ENCODE measurements around the gene LHX5.

Gene LHX5

GRCh38 chr12:113477171-113477841, 5.6 kb upstream of the LHX5 start:
- no peak for DNase-seq

DNA sequence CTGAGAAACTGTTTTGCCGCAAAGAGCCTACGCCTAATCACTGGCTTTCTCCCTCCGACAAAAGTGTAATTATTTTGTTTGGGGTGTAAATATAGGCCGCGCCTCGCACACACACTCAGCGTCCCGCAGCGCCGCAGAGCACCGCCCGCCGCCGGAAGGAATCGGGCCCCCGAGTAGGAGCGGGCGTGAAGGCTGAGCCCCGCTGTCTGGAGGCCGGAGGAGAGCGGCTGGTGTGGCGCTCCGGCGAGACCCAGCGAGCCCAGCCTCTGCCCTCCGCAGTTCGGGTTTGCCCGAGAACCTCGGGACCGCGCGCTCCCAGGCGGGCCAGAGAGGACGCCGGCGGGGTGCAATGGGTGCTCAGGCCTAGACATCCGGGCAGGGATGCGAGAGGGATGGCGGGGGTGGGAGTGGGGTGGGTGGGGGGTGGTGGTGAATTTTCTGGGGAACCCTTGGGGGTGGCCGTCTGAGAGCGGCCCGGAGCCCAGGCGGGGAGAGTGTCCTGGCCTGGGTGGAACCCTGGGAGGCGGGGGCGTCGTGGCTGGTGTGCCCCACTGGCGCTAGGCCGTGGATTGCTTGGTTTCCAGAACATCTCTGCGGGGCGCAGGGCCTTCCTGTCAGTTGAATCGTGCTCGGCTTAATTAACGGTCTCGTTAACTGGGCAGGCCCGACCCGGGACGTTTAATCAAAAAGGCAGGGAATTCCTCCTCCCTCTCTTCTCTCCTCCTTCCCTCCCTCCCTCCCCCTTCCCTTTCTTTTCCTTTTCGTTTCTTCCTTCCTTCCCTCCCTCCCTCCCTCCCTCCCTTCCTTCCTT, 4.7 kb upstream of the LHX5 start:
- no peak for DNase-seq

- DNase-seq, result no peak
These were observed 3.9 kb upstream of the LHX5 start for GRCh38 chr12:113475451-113476175.

DNA sequence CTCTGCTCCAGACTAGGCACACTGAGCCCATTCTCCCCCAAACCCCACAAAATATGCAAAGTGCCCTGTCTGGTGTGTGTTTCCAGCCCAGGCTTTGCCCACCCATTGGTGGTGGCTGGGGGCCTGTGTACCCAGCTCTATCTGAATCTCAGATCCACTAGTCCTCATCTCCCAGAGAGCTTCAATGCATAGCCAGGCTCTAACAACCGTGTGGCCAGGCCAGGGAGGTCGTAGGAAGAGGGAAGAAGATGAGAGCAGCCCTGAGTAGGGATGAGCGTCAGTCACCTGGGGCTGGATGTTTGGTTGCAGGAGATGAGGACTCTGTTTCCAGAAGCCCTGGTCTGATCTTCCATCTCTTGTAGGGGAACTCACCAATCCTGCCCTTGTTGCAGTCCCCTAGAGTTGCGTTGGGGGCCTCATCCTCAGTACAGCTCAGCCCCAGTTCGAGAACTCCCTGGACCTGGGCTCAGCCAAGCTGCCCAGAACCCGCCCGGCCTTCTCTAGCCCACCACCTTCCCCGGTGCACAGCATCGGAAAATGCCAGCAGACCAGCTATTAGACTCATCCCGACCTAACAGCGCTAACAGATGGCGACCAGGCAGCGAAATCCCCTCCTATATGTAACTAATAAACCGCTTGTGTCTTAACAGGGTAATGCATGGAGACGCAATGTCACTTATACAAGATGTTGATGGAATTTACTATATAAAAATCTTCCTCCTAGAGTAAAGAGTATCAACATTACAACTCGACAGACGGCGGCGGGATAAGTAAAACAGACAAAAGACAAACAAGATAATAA, 3.2 kb upstream of the LHX5 start:
- DNase-seq, result no peak

DNA sequence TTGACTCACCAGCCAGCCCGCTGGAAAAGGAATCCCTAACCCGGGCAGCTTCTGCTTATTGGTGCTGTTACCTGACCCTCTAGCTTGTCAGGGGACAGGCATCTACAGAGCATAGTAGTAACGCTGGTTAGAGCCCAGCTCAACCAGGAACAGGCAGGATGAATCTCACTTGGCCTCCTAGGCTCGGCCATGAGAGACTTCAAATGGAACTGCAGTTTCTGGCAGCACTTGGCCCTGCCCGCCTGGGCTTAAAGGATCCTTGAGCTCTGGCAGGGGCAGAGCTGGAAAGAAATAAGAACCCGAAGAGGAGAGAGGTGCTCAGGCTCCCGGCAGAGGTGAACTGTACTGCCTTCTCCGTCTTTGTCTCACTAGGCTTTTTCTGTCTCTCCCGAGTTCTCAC, 2.3 kb upstream of the LHX5 start:
- no peak for DNase-seq

- no peak for DNase-seq
These were observed 1.7 kb upstream of the LHX5 start for GRCh38 chr12:113473400-113473799.

DNA sequence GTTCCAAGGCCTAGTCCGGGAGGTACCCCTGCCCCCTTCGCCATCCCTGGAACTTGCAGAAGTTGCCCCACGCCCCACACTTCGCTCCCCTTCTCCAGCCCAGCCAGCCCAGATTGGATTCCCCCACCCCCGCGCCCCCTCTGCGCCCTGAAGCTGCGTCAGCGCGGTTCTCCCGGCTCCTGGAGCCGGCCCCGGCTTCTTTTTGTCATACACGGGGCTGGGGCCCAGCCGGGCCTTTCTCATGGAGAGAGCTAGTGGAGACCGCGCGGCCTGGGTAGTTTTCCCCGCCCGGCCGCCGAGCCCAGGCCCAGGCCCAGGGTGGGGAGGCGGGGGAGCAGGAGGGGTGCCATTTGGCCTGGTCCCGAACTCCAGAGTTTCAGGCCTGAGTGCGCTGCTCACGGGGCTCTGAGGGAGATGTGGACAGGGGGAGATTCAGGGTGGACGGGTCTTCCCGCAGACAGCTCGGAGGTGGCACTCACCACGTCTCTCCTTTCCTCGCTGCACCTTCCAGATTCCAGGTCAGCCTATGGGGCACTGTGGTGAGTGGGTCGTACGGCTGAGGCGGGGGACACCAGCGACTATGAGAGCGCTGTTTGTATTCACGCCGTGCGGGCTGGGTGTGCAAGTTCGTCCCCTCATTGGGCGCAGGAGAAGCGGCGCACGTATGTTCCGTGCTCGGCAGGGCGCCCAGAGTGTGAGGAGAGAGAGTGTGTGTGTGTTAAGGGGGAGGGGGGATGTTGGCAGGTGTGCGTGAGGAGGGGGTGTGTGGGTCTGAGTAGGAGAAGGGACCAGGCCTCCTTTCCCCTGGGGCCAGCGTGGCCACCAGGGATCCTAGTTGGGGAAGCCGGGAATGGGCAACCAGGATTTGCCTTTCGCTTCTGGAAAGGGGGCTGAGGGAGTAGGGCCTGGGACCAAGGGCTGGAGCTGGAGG, 785 bp upstream of the LHX5 start:
- DNase-seq, result no peak

GRCh38 chr12:113470871-113471618, 626 bp downstream of the LHX5 start:
- DNase-seq, result no peak

DNA sequence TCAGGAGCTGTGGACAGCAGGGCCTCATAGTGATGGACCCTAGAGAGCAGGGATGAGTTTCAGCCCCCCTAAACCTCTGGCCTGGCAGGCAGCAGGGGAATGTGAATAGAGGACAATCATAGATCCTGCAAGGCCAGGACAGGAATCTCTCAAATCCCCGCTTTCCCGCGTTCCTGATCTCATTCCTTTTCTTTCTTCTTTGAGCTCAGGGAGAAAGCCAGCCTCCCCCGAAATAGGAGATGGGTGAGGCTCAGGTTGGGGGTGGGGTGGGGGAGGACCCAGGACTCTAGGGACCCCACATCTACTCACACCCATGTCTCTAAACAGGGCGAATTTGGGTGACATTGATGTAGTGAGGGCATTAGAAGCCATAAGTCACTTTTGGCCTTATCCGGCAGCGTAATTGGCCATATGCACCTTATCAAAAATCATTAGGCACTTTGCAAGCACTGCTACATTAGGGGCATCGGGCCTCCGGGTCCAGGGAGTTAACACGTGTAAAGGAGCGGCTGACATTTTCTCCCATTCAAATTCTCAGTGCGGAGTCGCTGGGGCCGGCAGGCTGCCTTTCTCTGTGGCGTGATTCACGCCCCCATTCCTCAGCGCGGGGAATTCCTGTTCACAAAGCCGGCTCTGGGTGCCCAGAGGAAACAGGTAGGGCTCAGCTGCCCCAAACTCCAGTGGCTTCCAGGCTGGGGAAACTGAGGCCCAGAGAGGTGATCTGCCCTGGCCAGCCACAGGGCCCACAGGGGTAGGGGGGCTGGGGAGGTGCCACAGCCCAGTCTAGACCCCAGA, 1.5 kb downstream of the LHX5 start:
- DNase-seq, result no peak

DNA sequence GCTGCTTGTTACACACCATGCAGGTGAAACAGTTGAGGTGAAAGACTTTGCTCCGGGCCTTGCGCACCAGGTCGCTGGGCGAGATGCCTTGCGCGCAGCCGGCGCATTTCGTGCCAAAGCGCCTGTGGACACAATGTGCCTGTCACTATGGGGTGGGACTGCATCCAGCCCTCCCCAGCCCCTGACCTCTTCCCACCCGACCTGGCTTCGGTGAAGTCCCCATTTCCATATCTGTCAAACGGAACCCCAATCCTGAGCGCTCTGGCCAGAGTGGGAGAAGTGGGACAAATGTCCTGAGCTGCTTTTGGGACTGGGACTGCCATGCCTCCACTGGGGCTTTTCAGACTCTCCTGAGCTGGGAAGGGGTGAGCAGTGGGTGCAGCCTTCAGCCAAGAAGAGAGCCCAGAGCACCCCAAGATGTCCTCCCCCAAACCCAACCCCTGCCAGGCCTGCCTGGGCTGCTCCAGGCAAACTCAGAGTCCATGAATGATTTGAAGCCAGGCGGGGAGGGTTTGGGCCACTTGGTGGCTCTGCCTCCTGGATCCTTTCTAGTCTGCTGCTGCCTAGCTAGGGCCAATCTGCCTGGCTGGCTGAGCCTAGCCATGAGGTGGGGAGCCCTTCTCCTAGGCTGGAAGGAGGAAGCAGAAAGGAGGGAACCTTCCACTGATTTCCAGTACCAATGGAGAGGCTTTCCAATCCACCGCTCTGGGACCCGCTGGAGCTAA, 2.3 kb downstream of the LHX5 start:
- DNase-seq, result no peak

DNA sequence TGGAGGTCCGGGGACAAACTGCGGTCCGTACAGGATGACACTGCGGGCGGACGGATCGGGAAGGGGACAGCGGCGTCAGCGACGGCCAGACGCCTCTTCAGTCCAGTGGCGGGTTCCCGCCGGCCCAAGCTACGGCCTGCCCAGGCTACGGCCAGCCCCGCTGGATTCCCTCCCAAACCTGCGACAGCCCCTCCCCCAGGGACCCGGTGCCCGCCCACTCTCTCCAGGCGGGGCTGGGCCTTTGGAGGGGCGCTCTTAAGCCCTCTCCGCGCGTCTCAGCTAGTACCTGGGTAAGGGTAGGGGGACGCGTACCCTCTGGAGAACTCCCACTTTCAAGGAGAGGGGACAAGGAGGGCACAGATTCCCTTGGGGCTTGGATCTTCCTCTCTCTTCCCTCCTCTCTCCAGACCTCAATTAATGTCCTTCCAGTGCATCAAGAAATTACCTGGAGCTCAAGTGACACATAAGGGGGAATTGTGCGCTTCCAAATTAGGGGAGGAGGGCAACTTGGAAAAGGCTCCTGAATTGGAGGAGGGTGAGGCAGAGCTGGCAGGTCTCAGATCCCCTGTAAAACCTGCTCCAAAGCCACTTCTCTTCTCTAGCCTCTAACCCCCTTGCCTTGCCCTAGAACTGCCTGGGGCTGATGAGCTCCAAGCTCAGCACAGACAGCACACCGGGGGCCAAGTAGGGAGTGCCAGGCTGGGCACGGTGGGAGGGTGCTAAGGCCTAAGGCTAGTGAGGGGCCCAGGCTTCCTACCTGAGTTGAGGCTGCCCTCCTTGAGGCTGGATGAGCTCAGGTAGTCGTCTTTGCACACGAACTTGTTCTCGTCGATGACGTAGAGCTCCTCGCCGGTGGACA, 3.1 kb downstream of the LHX5 start:
- no peak for DNase-seq

- no peak for DNase-seq
These were observed 3.9 kb downstream of the LHX5 start for GRCh38 chr12:113467502-113468364.

DNA sequence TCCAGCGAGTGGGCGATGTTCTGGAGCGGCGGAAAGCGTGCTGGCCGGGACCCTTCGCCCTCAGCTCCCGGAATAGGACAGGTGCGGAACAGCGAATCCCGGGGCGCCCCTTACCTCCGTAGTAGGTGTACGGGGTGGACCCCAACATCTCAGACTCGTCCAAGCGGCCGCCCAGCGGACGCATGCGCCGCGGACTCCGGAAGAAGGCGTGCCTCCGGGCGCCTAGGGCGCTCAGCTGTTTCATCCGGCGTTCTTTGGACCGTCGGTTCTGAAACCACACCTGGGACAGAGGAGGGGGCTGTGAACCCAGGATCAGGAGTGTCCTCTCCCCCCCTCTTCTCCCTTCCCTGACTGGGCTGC, 4.5 kb downstream of the LHX5 start:
- DNase-seq, result no peak

DNA sequence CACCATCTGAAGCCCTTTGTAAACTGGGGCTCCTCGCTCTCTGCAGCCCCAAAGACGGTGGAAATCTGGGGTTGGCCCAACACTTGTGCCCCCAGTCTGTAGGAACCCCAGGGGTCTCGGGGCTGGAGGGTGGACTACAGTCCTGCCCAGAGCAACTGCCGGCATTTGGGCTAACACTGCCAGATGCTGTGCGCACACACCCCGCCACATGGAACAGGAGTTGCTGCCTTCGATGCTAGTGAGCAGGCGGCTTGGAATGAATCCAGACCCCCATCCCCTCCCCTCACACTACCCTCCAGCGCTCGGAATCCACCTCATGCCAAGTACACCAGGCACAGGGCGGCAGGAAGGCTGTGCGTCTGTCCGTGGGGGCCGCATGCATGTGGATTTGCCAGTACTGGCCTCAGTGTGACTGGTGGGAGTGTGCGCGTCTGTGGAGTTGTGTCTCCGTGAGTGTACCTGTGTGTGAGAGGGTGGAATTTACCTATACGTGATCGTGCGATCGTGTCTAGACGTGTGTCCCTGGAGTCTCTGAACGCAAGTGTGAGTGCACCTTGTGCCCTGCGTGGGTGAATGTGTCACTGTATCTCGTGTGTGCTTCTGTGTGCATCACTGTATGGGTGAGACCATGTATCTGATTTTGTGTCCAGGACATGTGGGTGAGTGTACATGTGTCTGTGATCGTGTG, 5.1 kb downstream of the LHX5 start:
- DNase-seq, result no peak

- no peak for DNase-seq
These were observed 5.7 kb downstream of the LHX5 start for GRCh38 chr12:113465808-113466453.

All from KG1 (cell line).